Body of pancreas (tissue), 4 donors: ENCODE measurements around the gene PCDHA6. TPM values are rescaled to one million over a fixed set of nuclear protein-coding genes. Genes with fewer than 3 reads are reported as not detected.
A peak's percentile ranks its signal among the peaks of the same experiment; 100 is the strongest.
"Not testable (repeated sequence)": the region's sequence is repeated elsewhere in the genome, so short reads cannot be mapped to it uniquely, and the experiment has no call there.

ENCODE experiments used
- ATAC-seq: fragments of 150-250 bp; one replicate; pipeline ENCODE4 v1.9.1; 2016
- DNase-seq, 4 donors: peaks; one replicate each; pipeline ENCODE4 v3.0.0-alpha.2; 2019
- H3K27ac ChIP-seq, 4 donors: fragments of 200-600 bp; sonication (generic); 1 replicate in 3 of 4; 2 replicates in 1 of 4; pipeline versions ENCODE4 v1.5.1 to v1.6.1; 2016 to 2019; ENCODE audit warnings: mild to moderate bottlenecking in 1 of 4, mixed read lengths in 1 of 4, moderate library complexity in 1 of 4
- H3K27me3 ChIP-seq, 2 donors: fragments of 200-600 bp; sonication (generic); one replicate each; pipeline ENCODE4 v1.6.0; 2016; ENCODE audit warnings: mild to moderate bottlenecking in 1 of 2
- H3K36me3 ChIP-seq, 2 donors: fragments of 200-600 bp; sonication (generic); replicated peaks in 1 of 2; 2 replicates each; pipeline ENCODE4 v1.5.1; 2016; ENCODE audit warnings: low read depth in 2 of 2; ENCODE audit not compliant: insufficient read depth in 1 of 2
- H3K4me1 ChIP-seq: fragments of 200-600 bp; sonication (generic); one replicate; pipeline ENCODE4 v1.6.0; 2016
- H3K4me3 ChIP-seq, 2 donors: fragments of 200-600 bp; sonication (generic); 1 replicate in 1 of 2; 2 replicates in 1 of 2; pipeline ENCODE4 v1.5.1; 2016 to 2019
- H3K9me3 ChIP-seq, 3 donors: fragments of 200-600 bp; sonication (generic); 1 replicate in 2 of 3; 2 replicates in 1 of 3; pipeline ENCODE4 v1.5.1; 2016
- CTCF ChIP-seq, 7 experiments: fragments of 450-650 bp in 4 of 7; fragments of 200-600 bp in 3 of 7; sonication (generic) in 3 of 7; IDR thresholded peaks; one replicate each; pipeline ENCODE4 v1.5.1; 2016 to 2019; ENCODE audit warnings: antibody characterized with exemption in 7 of 7
- POLR2A ChIP-seq, 3 donors: fragments of 450-650 bp; IDR thresholded peaks; one replicate each; pipeline ENCODE4 v1.6.1; 2016; ENCODE audit warnings: antibody characterized with exemption in 3 of 3, mild to moderate bottlenecking in 2 of 3
- WGBS, 2 donors: methylation state at CpG; one replicate each; pipeline ENCODE4 v1.1.5; 2017; 5-methylcytosine and 5-hydroxymethylcytosine counted together
- intact Hi-C: fragments of 100-400 bp; cut with DNase I; formaldehyde crosslinking; loops from one replicate; pipeline ENCODE4 v1.15.1; 2023
- total RNA-seq, 2 donors: library from RNA; depleted of rRNA; stranded (reverse); fragments of >200 nt; gene quantifications; one replicate each; pipeline ENCODE4 v1.1.0, GENCODE V29; 2016

The PCDHA6 gene
- total RNA-seq, 2 donors from 2014 or later = 3.4 to 5.9 TPM

DNA sequence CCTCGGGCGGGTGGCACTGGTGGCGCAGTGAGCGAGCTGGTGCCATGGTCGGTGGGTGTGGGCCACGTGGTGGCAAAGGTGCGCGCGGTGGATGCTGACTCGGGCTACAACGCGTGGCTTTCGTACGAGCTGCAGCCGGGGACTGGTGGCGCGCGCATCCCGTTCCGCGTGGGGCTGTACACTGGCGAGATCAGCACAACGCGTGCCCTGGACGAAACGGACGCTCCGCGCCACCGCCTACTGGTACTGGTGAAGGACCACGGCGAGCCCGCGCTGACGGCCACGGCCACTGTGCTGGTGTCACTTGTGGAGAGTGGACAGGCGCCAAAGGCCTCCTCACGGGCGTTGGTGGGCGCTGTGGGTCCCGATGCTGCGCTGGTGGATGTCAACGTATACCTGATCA lies 18.9 kb upstream of the PCDHA6 start:
- intact Hi-C loops = no loop called here
- DNase-seq = peak in 1 of 4 donors; percentile 7
- Histone ChIP-seq H3K27ac (no peak overlapping the region), H3K36me3 (no peaks in the 10 kb centered on the region), H3K9me3 (peaks cover 0 to 23% (median 0%) of the 10 kb centered on the region in 3 donors), H3K4me1 (no peaks in the 10 kb centered on the region), H3K4me3 (no peak overlapping the region), H3K27me3 (no peaks in the 10 kb centered on the region)
- 64 to 66% methylated on average over 27 to 43 of the region's 43 CpGs for WGBS, 2 donors
- TF ChIP-seq POLR2A (IDR thresholded peaks at IDR 0.05) = no peak
- no peak for TF ChIP-seq CTCF (IDR thresholded peaks at IDR 0.05)
- ATAC-seq = no peak

- Histone ChIP-seq H3K36me3 (no peaks in the 10 kb centered on the region), H3K27me3 (no peaks in the 10 kb centered on the region), H3K4me3 (no peak within 1 kb of the TSS), H3K27ac (peak within 1 kb of the TSS in 1 of 4 donors; percentile 31), H3K4me1 (no peaks in the 10 kb centered on the region), H3K9me3 (peaks cover 0 to 21% (median 4%) of the 10 kb centered on the region in 3 donors)
- intact Hi-C loops = no loop called here
- no peak for TF ChIP-seq POLR2A (IDR thresholded peaks at IDR 0.05)
- peak in 5 of 7 experiments; percentile 6 to 22 (median 17) for TF ChIP-seq CTCF (IDR thresholded peaks at IDR 0.05)
- ATAC-seq = no peak
- 25 to 32% methylated on average over 38 to 39 of the region's 39 CpGs for WGBS, 2 donors
- DNase-seq = peak in 1 of 4 donors; percentile 54
Observed at GRCh38 chr5:140821375-140822280, 6.1 kb upstream of the PCDHA6 start, which contains the start of gene PCDHA5. PCDHA5 (plus strand) TSS chr5:140821613.

GRCh38 chr5:140822281-140822629 lies 5.5 kb upstream of the PCDHA6 start:
- intact Hi-C loops = no loop called here
- H3K27me3 ChIP-seq = no peaks in the 10 kb centered on the region
- 19 to 23% methylated on average over 6 of the region's 6 CpGs for WGBS, 2 donors

GRCh38 chr5:140822969-140823368 lies 4.8 kb upstream of the PCDHA6 start:
- H3K4me1 ChIP-seq, H3K27me3 ChIP-seq, H3K4me3 ChIP-seq, ATAC-seq, H3K27ac ChIP-seq, DNase-seq, H3K36me3 ChIP-seq, intact Hi-C loops: not testable (repeated sequence)
- peaks cover 0 to 22% (median 4%) of the 10 kb centered on the region in 3 donors for H3K9me3 ChIP-seq
- 42 to 58% methylated on average over 8 to 46 of the region's 48 CpGs for WGBS, 2 donors

More at GRCh38 chr5:140822281-140822629, 5.5 kb upstream of the PCDHA6 start:
- Histone ChIP-seq H3K36me3 (no peaks in the 10 kb centered on the region), H3K27ac (no peak overlapping the region), H3K4me1 (no peaks in the 10 kb centered on the region), H3K4me3 (no peak overlapping the region), H3K9me3 (peaks cover 0 to 21% (median 4%) of the 10 kb centered on the region in 3 donors)
- DNase-seq = no peak
- ATAC-seq = no peak
- no peak for TF ChIP-seq CTCF (IDR thresholded peaks at IDR 0.05)

DNA sequence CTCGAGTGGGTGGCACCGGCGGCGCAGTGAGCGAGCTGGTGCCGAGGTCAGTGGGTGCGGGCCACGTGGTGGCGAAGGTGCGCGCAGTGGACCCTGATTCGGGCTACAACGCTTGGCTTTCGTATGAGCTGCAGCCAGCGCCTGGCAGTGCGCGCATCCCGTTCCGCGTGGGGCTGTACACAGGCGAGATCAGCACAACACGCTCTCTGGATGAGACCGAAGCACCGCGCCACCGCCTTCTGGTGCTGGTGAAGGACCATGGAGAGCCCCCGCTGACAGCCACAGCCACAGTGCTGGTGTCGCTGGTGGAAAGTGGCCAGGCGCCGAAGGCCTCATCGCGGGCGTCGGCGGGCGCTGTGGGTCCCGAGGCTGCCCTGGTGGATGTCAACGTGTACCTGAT lies 4.3 kb upstream of the PCDHA6 start:
- intact Hi-C loops = no loop called here
- no peaks in the 10 kb centered on the region for H3K27me3 ChIP-seq

More for the DNA sequence above, 4.3 kb upstream of the PCDHA6 start:
- no peak for DNase-seq
- Histone ChIP-seq H3K4me3 (no peak overlapping the region), H3K27ac (no peak overlapping the region), H3K4me1 (no peaks in the 10 kb centered on the region), H3K36me3 (no peaks in the 10 kb centered on the region), H3K9me3 (peaks cover 0 to 27% (median 4%) of the 10 kb centered on the region in 3 donors)
- no peak for TF ChIP-seq POLR2A (IDR thresholded peaks at IDR 0.05)
- TF ChIP-seq CTCF (IDR thresholded peaks at IDR 0.05) = no peak
- 31 to 43% methylated on average over 3 to 36 of the region's 38 CpGs for WGBS, 2 donors
- ATAC-seq = no peak
